ENCODE results near the gene GAL3ST1. TPM values are rescaled to one million over a fixed set of nuclear protein-coding genes. Genes with fewer than 3 reads are reported as not detected.
A peak's percentile ranks its signal among the peaks of the same experiment; 100 is the strongest.

The GAL3ST1 gene
- total RNA-seq, 1 donor from 2014 or later: 23.7 TPM

DNA sequence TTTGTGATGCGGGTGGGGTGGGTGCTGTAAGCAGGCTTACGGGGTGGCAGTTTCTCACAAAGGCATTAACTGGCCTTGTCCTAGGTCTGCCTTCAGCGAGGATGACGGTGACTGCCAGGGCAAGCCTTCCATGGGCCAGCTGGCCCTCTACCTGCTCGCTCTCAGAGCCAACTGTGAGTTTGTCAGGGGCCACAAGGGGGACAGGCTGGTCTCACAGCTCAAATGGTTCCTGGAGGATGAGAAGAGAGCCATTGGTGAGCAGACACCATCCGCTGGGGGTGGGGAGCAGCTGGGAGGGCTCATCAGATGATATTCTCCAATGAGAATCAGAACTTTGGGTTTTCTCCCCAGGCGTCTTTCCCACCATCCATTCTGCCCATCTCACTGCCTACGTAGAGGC is 38.3 kb upstream of the GAL3ST1 start:
- H3K27me3 Mint-ChIP-seq: no peaks in the 10 kb centered on the region
- no peak overlapping the region for H3K27ac Mint-ChIP-seq
- no peak for TF ChIP-seq CTCF (IDR thresholded peaks at IDR 0.05; ENCODE audit: unreplicated experiment)
- H3K4me1 Mint-ChIP-seq (ENCODE audit: low read depth): peaks cover 3% of the 10 kb centered on the region
- no peak overlapping the region for H3K4me3 Mint-ChIP-seq (ENCODE audit: low read depth)
- H3K36me3 Mint-ChIP-seq (ENCODE audit: insufficient read depth): peaks cover 9% of the 10 kb centered on the region
- DNase-seq (ENCODE audit: low spot score, unreplicated experiment): no peak
- H3K9me3 Mint-ChIP-seq (ENCODE audit: low read depth): no peaks in the 10 kb centered on the region

DNA sequence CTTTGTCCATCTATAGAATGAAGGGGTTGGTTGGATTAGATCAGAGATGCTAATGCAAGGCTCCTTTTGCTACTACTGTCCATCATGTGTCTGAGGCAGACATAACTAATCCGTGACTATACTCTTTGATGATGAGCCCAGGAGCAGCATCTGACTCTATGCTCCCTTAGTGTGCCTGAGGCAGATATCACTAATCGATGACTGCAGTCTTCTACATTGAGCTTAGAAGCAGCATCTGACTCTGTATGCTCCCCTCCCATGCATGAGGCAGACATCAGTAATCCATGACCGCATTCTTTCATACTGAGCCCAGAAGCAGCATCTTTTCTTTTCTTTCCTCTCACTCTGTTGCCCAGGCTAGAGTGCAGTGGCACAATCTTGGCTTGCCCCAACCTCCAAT is 36.7 kb upstream of the GAL3ST1 start:
- Mint-ChIP-seq H3K4me3 (ENCODE audit: low read depth) (no peak overlapping the region), H3K27me3 (no peaks in the 10 kb centered on the region), H3K9me3 (ENCODE audit: low read depth) (no peaks in the 10 kb centered on the region), H3K27ac (no peak overlapping the region), H3K4me1 (ENCODE audit: low read depth) (peaks cover 10% of the 10 kb centered on the region), H3K36me3 (ENCODE audit: insufficient read depth) (peaks cover 9% of the 10 kb centered on the region)
- DNase-seq (ENCODE audit: low spot score, unreplicated experiment): no peak
- TF ChIP-seq CTCF (IDR thresholded peaks at IDR 0.05; ENCODE audit: unreplicated experiment): no peak

GRCh38 chr22:30610299-30610698 is 35.8 kb upstream of the GAL3ST1 start:
- Mint-ChIP-seq H3K4me3 (ENCODE audit: low read depth) (no peak overlapping the region), H3K4me1 (ENCODE audit: low read depth) (peaks cover 16% of the 10 kb centered on the region)
- no peak for TF ChIP-seq CTCF (IDR thresholded peaks at IDR 0.05; ENCODE audit: unreplicated experiment)

DNA sequence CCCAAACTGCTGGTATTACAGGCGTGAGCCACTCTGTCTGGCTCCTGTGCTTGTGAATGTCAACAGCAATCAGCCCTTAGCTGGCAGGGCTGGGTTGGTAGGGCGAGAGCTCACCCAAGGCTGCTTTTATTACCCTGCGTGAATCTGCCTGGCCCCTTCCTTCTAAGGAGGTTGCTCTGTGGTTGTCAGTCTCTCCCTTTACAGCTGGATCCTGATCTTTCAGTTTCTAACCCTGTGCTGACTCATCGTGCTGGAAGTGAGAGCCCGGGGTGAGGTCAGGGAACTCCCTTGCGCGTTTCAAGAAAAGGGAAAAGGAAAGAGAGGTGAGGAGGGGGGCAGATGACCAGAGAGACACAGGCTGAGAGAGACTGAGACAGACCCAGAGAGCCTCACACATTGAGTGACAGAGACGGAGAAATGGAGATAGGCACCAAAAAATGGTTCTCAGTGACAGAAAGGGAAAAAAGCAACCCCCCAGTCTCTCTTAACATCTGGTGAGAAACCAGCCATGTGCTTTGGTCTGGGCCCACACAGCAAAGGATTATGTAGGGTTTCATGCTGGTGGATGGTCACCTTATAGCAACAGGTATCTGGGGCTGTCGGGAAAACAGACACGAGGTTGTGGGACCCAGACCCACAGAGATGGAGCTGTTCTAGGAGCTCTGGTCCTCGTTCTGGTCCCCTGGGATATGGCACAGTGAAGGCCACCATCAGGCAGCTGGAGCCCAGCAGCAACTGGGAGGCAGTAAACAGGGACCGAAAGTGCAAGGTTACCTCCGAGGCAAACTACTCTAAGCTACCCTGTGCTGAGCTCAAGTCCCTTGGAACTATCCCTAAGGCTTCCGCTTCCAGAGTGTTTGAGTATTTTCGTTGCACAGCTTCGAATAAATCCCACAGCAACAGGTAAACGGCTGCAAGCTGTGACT is 35.1 kb upstream of the GAL3ST1 start:
- TF ChIP-seq CTCF (IDR thresholded peaks at IDR 0.05; ENCODE audit: unreplicated experiment): no peak
- Mint-ChIP-seq H3K27ac (peak overlapping the region; percentile 35), H3K27me3 (no peaks in the 10 kb centered on the region), H3K36me3 (ENCODE audit: insufficient read depth) (peaks cover 4% of the 10 kb centered on the region), H3K4me1 (ENCODE audit: low read depth) (peaks cover 16% of the 10 kb centered on the region), H3K4me3 (ENCODE audit: low read depth) (peak overlapping the region; percentile 22), H3K9me3 (ENCODE audit: low read depth) (no peaks in the 10 kb centered on the region)
- DNase-seq (ENCODE audit: low spot score, unreplicated experiment): no peak

More at GRCh38 chr22:30610299-30610698, 35.8 kb upstream of the GAL3ST1 start:
- Mint-ChIP-seq H3K9me3 (ENCODE audit: low read depth) (no peaks in the 10 kb centered on the region), H3K27ac (no peak overlapping the region), H3K36me3 (ENCODE audit: insufficient read depth) (peaks cover 4% of the 10 kb centered on the region), H3K27me3 (no peaks in the 10 kb centered on the region)
- DNase-seq (ENCODE audit: low spot score, unreplicated experiment): no peak

DNA sequence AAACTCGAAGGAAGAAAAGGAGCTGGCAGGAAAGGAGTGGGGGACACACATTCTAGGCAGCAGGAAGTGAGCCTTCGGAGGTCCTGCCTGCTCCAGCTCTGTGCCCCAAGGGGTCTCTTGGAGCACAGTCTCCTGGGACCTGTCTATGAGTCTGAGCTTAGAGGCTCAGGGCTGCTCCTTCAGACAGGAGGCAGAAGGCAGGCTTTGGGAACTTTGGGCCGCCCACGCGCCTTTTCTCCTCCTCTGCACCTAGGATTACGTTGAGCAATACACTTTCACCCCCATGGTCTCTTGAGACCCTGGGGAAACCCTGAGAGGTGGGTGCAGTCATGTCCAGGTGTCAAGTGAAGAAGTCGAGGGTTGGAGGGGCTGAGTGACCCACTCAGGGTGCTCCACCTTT is 33.5 kb upstream of the GAL3ST1 start:
- peak overlapping the region; percentile 95 for H3K27ac Mint-ChIP-seq
- no peak for DNase-seq (ENCODE audit: low spot score, unreplicated experiment)
- peaks cover 1% of the 10 kb centered on the region for H3K36me3 Mint-ChIP-seq (ENCODE audit: insufficient read depth)
- peak overlapping the region; percentile 77 for H3K4me3 Mint-ChIP-seq (ENCODE audit: low read depth)
- peaks cover 21% of the 10 kb centered on the region for H3K4me1 Mint-ChIP-seq (ENCODE audit: low read depth)
- H3K27me3 Mint-ChIP-seq: no peaks in the 10 kb centered on the region
- no peaks in the 10 kb centered on the region for H3K9me3 Mint-ChIP-seq (ENCODE audit: low read depth)
- TF ChIP-seq CTCF (IDR thresholded peaks at IDR 0.05; ENCODE audit: unreplicated experiment): no peak
